Measurements from ENCODE around the gene SUCLG2. TPM values are rescaled to one million over a fixed set of nuclear protein-coding genes. Genes with fewer than 3 reads are reported as not detected.

Gene SUCLG2
- total and polyA plus RNA-seq, 10 of the 15 experiments (the other 5 are each of a cell fraction or from before 2014, with no cell fraction given): 17.8 to 50.9 (median 37.2) TPM

- ChIA-PET RAD21 (ENCODE audit: unreplicated experiment) (no interaction called here), SMC1A (ENCODE audit: uncharacterized antibody, unreplicated experiment) (no interaction called here), CTCF (no interaction called here), POLR2A (no interaction called here)
- H3K4me3 ChIP-seq: no peak overlapping the region
- no peak overlapping the region for H3K4me2 ChIP-seq (ENCODE audit: control insufficient read depth, insufficient read depth)
- no peak for ATAC-seq
- 67% methylated on average over 2 of the region's 2 CpGs for WGBS (ENCODE audit: insufficient coverage, insufficient replicate concordance, low lambda C conversion rate, missing lambda C conversion rate)
- no peak overlapping the region for H3K27ac ChIP-seq (ENCODE audit: control insufficient read depth, insufficient read depth)
- DNase-seq (ENCODE audit: low read depth, low spot score): no peak
- H2AFZ ChIP-seq (ENCODE audit: control insufficient read depth, low read depth, low read length): no peak overlapping the region
- TF ChIP-seq ETV6 (conservative IDR thresholded peaks at IDR 0.05 in 1 of 2, IDR thresholded peaks at IDR 0.05 in 1 of 2; ENCODE audit: borderline replicate concordance in 1 of 2, low read depth in 1 of 2) (no peak), BCL11A (IDR thresholded peaks at IDR 0.05; ENCODE audit: low read depth, low read length) (no peak), ESRRA (IDR thresholded peaks at IDR 0.05; ENCODE audit: low read length) (no peak), MYB (IDR thresholded peaks at IDR 0.05; ENCODE audit: borderline replicate concordance, low read depth, low read length) (no peak), NFXL1 (IDR thresholded peaks at IDR 0.05; ENCODE audit: borderline replicate concordance) (no peak), SMC3 (IDR thresholded peaks at IDR 0.05; ENCODE audit: borderline replicate concordance, low read length) (no peak), EED (IDR thresholded peaks at IDR 0.05; ENCODE audit: low read depth) (no peak), ZNF217 (IDR thresholded peaks at IDR 0.05) (no peak), HCFC1 (IDR thresholded peaks at IDR 0.05; ENCODE audit: low read length) (no peak), ASH2L (IDR thresholded peaks at IDR 0.05; ENCODE audit: borderline replicate concordance, low read depth) (no peak), DPF2 (IDR thresholded peaks at IDR 0.05) (no peak), PAX5 (IDR thresholded peaks at IDR 0.05; ENCODE audit: borderline replicate concordance, low read depth, low read length) (no peak), JUNB (IDR thresholded peaks at IDR 0.05) (no peak), BCLAF1 (IDR thresholded peaks at IDR 0.05) (no peak), BACH1 (IDR thresholded peaks at IDR 0.05; ENCODE audit: borderline replicate concordance) (no peak), HDAC6 (IDR thresholded peaks at IDR 0.05; ENCODE audit: unreplicated experiment) (no peak), NFYA (IDR thresholded peaks at IDR 0.05; ENCODE audit: borderline replicate concordance, low read depth, low read length) (no peak), SREBF2 (IDR thresholded peaks at IDR 0.05; ENCODE audit: low read length) (no peak)
- no peaks in the 10 kb centered on the region for H3K9me3 ChIP-seq (replicated peaks; ENCODE audit: control insufficient read depth, insufficient read depth, low read length)
- H3K4me1 ChIP-seq (ENCODE audit: control insufficient read depth, insufficient read depth, low read length): no peaks in the 10 kb centered on the region
- intact Hi-C loops (cut with micrococcal nuclease; ENCODE audit: unreplicated experiment) (no loop called here), in situ Hi-C loops (cut with MboI) (no loop called here)
- FAIRE-seq: no peak
- H3K79me2 ChIP-seq (ENCODE audit: control insufficient read depth, insufficient read depth, low read length): no peaks in the 10 kb centered on the region; the same call in 1 of the 2 replicates
- H3K36me3 ChIP-seq (ENCODE audit: control insufficient read depth in 2 of 2, insufficient read depth in 2 of 2, low read length in 1 of 2): peaks cover 3 to 12% of the 10 kb centered on the region in 2 experiments; a peak in 3 of 4 replicates
- no peaks in the 10 kb centered on the region for H3K27me3 ChIP-seq (replicated peaks in 1 of 2; ENCODE audit: control insufficient read depth in 2 of 2, insufficient read depth in 2 of 2, low read length in 1 of 2)
- no peaks in the 10 kb centered on the region for H4K20me1 ChIP-seq (ENCODE audit: control insufficient read depth, insufficient read depth)
- no peak overlapping the region for H3K9ac ChIP-seq (ENCODE audit: control insufficient read depth, insufficient read depth, low read length)
- no TSS peak for BruUV-seq (replicated peaks)
Observed at GRCh38 chr3:67608034-67608433, 46.4 kb downstream of the SUCLG2 start.
